GM21737 (cell line): ENCODE measurements around the gene DNM1.

Source experiments
- ATAC-seq: cut with Tn5 transposase; IDR thresholded peaks from one replicate; pipeline ENCODE4 v1.9.1; 2021; ENCODE audit warnings: mild to moderate bottlenecking, moderate library complexity; ENCODE audit not compliant: unreplicated experiment

DNM1 gene

GRCh38 chr9:128304136-128304970 lies 101.2 kb downstream of the DNM1 start:
- ATAC-seq = no peak
